ENCODE data around the gene TLX1.
"Not testable (repeated sequence)": the region's sequence is repeated elsewhere in the genome, so short reads cannot be mapped to it uniquely, and the experiment has no call there.

The TLX1 gene

GRCh38 chr10:101154506-101154905, 23.4 kb downstream of the TLX1 start:
- DNase-seq: not testable (repeated sequence)

DNA sequence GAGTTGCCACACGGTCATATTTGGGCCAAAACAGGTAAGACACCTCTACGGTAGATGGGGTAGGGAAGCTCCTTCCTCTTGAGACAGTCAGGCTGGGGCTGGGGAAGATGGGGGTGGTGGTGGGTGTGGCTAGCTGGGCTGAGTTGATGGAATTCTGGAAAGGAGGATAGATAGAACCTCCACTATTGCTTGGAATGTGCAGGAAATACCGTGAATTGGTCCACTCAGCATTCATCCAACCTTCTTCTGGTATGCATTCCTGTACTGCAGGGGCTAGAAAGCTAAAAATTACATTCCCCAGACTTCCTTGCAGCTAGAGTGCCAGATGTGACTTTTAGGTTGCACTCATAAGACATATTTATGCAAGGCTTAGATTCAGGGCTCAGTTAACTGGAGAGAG, 24.8 kb downstream of the TLX1 start:
- no peak for DNase-seq

GRCh38 chr10:101157756-101158458, 26.8 kb downstream of the TLX1 start:
- no peak for DNase-seq

DNA sequence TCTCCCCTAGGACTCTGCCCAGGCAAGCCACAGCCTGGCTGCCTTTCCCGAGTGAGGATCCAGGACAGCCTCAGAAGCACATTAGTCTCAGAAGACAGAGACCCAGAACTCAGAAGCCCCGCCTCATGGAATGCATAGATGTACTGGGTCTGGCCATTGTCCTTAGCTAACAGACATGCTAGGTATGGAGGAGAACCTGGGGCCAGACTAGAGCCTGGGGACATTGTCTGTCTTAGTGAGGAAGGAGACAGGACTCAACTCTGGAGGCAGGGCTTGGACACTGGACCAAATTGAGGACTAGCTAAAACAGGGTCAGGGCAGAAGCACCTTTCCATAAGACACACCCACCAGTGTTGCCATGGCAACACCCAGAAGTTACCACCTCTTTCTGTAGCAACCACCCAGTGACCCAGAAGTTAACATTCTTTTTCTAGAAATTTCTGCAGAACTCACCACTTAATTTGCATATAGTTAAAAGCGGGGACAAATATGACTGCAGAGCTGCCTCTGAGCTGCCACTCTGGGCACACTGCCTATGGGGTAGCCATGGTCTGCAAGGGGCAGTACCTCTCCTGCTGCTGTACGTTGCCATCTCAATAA, 27.5 kb downstream of the TLX1 start:
- no peak for DNase-seq

GRCh38 chr10:101161494-101162299, 30.6 kb downstream of the TLX1 start:
- DNase-seq: peak; percentile 73

DNA sequence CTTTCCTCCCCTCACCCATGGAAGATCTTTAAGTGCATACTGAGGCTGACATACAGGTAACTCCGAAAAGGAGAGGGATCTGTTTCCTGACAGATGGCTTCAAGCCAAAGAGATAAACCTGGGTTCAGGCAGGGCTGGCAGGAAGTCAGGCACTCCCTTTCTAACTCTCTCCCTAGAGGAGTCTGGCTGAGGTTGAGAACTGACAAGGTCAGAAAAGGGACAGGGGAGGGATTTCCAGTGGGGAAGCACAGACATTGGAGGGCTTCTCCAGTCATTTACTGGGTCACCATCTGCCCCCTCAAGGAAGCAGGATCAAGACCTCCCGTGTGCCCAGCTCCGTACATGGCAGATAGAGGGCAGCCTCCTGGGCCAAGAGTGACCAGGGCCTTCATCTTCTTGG, 31.6 kb downstream of the TLX1 start:
- no peak for DNase-seq

DNA sequence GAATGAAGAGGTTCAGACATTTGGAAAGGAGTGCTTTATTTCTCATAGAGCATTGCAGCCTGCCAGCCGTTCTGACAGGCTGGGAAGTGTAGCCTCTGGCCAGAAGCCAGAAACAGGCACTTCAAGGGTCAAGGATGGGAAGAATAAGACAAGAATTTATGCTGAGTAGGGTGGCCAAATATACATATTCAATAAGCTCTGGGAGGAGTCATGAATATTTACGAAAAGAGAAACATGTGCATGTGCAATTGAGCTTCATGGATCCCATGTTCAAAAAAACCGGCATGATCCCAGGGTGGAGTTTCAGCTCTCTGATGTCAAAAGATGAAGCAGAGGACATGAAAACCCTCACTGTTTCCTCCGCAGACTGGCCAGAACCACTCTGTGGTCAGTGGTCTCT, 32.9 kb downstream of the TLX1 start:
- DNase-seq: no peak

- DNase-seq: no peak
Observed at GRCh38 chr10:101165736-101166135, 34.6 kb downstream of the TLX1 start.

DNA sequence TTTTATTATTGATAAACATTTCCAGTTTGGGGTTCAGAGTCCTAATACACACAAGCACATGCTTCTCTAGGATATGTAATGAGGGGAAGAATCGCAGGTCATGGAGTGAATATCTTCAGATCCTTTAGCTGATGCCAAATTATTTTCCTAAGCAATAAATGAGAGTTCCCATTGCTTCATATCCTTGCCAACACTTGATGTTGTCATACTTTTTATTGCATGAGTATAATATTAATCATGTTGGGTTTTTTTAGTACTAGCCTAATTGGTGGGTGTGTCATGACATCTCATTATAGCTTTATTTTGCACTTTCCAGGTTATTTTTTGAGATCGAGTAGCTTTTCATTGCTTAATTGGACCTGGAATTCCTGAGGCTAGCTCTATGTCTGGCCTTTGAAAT, 35.3 kb downstream of the TLX1 start:
- DNase-seq: no peak

- DNase-seq: no peak
Observed at GRCh38 chr10:101172741-101173140, 41.6 kb downstream of the TLX1 start.

GRCh38 chr10:101174319-101174718, 43.2 kb downstream of the TLX1 start:
- DNase-seq: no peak

DNA sequence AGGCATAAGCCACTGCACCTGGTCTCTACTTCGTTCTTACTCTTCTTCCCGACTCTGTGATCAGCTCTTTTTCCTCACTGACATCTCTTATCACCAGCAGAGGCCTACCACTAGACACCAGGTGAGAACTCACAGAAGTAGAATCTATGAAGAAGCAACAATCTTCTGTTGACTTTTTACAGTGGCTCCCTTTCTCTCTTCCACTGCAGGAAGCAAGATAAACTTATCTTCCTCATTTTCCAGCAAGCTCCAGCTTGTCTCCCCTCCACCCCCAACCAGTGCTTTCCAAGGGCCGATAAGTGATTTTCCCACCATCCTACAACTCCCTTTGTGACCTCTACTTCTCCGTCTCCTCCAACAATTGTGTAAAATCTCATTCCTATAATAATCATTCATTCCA, 45.5 kb downstream of the TLX1 start:
- no peak for DNase-seq

DNA sequence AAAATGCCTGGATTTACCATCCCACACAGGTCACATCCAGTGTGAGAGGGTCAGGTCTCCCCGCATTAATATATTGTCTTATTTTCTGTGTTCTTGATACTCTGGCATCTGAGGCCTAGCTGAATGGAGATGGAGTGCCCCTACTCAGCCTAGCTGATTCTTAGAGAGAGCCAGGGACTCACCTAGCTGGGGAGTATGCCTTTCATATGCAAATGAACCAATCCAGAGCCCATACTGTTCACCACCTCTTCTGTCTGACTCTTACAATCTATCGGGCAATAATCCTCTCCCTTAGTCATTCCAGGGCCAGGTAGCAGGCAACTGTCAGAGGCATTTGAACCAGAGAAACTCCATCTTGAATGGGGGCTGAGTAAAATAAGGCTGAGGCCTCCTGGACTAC, 51.8 kb downstream of the TLX1 start:
- DNase-seq: no peak

- no peak for DNase-seq
Observed at GRCh38 chr10:101183458-101184183, 52.5 kb downstream of the TLX1 start.

Data from activated CD4-positive, alpha-beta T cell treated with anti-CD3 and anti-CD28 coated beads, Interleukin-10, Interleukin-2, amounts not matched to agents 100 ng/mL and 50 ng/mL, durations not matched to agents 16 hours and 8 hours (primary cell).